Activated T-cell treated with anti-CD3 and anti-CD28 coated beads, Interleukin-2, amount 50 U/mL, for 1 hour (primary cell): ENCODE measurements around the gene VSNL1.

ENCODE experiments used
- DNase-seq: peaks from one replicate; pipeline ENCODE4 v3.0.0-alpha.2; 2020

VSNL1 gene

GRCh38 chr2:17648581-17648980 lies 108.1 kb downstream of the VSNL1 start:
- no peak for DNase-seq

- DNase-seq: no peak
Measured at GRCh38 chr2:17649026-17649425, 108.5 kb downstream of the VSNL1 start.

GRCh38 chr2:17652681-17653394 lies 112.3 kb downstream of the VSNL1 start:
- DNase-seq: no peak

DNA sequence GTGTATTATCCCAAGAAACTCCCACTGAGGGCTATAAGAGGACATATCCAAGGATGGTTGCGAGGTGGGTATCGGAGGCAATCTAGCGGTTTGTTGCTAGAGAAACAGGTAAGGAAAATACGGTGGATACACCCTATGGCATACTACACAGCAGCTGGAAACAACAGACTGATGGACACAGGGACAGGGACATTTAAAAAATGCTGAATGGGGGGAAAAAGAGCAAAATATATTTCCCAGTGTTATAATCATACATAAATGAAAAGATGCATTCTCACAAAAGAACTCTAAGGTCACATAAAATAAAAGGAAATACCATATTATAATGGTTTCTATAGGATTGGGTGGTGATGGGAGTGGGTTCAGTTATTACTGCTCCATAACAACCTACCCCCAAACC lies 117.3 kb downstream of the VSNL1 start:
- DNase-seq: no peak

- no peak for DNase-seq
Measured at GRCh38 chr2:17658251-17658843, 117.9 kb downstream of the VSNL1 start.

GRCh38 chr2:17660219-17660618 lies 119.7 kb downstream of the VSNL1 start:
- no peak for DNase-seq

DNA sequence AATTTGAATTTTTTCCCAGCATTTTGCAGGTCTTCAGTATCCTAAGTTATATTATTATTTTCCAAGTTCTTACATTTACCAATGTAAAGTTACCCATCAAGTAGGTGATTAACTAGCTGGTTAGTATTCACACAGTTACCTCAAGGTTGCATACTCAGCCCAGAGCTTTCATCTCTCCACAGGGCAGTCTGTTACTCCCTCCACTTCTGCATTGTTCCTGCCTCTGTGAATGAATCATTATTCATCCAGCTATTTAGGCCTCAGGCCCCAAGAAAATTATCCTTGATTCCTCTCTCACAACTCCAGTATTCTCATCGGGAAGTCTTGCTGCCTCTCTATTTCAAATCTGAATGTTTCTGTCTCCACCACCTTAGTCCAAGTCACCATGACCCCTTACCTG lies 121.0 kb downstream of the VSNL1 start:
- DNase-seq: no peak

DNA sequence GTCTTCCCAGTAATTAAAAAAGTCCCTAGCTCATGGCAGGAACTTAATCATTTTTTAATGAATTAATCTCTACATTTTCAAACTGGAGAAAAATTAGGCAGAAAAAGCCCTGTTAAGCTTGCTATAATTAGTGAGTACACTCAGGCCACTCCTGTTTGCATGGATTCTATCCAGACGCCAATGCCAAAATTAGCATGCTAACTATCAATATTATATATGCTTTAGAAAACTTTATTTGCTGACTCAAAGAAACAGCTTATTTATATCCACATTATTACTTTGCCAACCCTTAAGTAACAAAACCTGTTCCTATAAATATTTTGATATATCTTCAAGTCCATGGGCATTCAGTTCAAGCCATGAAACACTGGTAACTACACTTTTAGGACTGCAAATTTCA lies 122.2 kb downstream of the VSNL1 start:
- no peak for DNase-seq

DNA sequence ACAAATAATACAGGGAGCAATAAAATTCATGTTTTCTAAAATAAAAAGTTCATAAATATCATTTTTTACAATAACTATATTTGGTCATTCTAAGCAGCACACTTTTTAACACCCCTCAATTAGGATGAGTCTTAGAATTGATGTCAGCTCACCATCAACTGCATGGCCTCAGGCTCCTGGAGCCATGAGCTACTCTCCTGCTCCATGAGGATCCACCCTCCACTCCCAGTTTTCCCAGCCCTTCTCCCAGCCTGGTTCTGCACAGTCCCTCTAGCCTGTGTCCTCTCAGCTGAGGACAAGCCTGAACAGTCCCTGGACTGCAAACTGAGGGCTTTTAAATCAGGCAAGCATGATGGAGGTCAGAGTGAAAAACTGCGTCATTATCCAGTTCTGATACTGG lies 124.0 kb downstream of the VSNL1 start:
- no peak for DNase-seq

DNA sequence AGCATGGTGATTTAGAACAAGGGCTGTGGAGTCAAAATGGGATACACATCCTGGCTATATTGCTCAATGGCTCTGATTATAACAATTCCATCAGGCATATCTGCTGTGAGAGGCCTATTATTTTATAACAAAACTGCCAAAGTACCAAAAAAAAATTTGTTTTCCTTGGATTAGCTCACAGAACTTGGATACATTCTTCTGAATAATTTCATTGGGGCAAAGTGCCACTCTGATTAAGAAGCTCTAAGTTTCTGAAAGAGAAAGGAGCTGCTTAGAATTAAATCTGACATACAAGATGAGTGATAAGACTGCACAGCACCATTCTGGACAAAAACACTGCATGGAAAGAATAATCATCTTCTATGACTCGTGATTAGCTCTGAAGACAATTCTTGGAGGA lies 127.4 kb downstream of the VSNL1 start:
- no peak for DNase-seq

DNA sequence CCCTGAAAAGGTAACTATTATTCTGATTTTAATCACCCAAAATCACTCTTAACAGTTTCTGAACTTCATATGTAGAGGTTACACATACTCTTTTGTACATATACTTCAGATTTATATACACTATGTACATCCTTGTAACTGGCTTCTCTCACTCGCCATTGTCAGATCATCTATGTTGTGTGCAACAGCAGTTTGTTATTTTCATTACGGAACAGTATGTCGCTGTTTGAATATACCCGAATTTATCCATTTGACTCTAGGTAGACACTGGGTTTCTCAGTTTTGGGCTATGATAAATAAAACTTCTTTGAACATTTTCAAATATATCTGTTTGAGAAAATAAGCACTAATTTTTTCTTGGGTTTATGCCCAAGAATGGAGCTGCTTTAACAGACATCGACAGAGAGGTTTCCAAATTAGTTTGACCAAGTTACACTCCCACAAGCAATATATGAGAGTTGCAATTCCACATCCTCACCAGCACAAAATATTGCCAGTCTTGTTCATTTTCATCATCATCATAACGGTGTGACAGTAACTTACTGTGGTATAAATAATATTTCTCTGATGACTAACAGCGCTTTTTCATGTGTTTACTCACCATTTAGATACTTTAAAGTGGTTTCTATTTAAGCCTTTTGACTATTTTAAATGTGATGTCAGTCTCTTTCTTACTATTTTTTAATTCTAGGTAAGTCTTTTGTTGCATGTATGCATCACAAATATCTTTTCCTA lies 132.3 kb downstream of the VSNL1 start:
- no peak for DNase-seq

DNA sequence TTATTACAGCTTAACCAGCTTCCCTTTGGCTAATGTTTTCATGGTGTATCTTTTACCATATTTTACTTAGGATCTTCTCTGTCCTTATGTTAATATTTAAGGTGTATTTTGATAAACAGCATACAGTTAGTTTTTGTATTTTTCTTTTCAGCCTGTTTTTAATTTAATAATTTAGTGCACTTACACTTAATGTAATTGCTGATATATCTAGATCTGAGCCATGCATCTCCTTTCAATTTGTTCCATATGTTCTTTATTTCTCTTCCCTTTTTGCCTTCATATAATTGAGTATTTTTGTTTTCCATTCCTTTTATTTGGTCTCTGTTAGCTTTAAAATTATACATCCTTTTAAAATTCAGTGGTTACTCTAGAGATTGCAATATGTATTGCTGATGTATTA lies 134.3 kb downstream of the VSNL1 start:
- no peak for DNase-seq

DNA sequence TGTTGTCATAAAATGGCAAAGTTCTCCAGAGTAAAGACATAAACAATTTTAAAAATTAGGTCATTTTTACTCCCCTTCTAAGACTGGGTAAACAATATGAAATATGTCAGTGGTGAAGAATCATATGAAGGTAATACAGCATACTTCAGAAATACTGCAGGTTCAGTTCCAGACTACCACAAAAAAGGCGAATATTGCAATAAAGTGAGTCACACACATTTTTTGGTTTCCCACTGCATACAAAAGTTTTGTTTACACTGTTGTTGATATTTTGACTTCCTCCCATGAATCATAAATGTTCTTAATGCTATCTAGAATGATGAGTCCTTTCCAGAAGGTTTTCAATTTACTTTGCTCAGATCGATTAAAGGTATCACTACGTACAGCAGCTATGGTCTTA lies 139.6 kb downstream of the VSNL1 start:
- DNase-seq: no peak

- DNase-seq: no peak
Measured at GRCh38 chr2:17682098-17682857, 141.8 kb downstream of the VSNL1 start.

DNA sequence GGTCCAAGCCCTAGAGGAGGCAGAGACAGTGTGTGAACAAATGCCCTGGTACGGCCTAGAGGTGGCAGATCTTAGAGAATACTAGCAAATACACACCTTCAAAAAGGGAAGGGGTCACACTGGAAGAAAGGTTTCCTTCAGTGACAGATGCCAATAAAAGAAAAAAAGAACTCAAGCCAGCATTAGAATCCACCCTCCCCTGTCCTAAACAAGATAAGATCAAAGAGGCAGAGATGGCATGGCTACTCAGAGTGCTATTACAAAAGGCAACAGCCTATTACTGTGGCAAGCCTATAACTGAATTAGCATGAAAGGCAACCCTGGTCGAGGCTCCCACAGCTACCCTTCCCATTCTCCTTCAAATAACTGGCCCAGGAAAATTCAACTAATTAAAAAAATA lies 143.5 kb downstream of the VSNL1 start:
- no peak for DNase-seq

DNA sequence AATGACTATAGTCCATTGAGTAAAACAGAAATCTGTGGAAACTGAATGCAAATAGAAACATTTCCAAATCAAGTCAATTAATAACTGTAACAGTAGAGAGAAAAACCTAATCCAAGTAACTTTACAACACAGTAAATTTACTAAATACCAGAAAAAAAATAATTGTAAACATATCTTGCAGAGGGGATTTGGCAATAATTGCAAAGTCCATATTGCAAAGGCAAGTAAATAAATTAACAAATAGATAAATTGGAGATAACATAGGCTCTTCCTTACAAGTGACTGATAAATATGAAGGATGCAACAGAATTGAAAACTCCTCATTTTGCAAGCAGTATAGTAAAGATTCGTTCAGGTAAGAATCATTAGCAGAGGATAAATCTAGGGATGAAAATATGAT lies 148.1 kb downstream of the VSNL1 start:
- no peak for DNase-seq

DNA sequence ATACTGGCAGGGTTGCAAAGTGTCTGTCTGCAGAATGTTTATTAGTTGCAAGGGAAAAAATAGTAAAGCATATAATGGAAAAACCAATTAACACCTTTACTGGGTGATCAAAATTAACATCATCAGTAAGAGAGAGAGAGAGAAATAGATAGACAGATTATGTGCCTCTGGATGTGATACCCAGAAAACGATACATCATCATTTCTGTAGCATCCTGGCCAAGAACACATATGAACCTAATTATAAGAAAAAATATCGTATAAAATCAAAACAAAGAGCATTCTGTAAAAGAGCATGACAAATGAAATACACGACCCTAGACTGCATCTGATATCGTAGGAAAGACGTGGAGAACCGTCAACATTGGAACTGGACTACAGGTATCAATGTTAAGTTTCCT lies 148.5 kb downstream of the VSNL1 start:
- no peak for DNase-seq

GRCh38 chr2:17690776-17691175 lies 150.3 kb downstream of the VSNL1 start:
- DNase-seq: no peak
